GM13977 (cell line): ENCODE results near the gene RBMXL3.

Source experiments
- DNase-seq: peaks from one replicate; pipeline ENCODE4 v3.0.0; 2012; ENCODE audit warnings: low spot score
- CTCF ChIP-seq: IDR thresholded peaks from 2 replicates; pipeline ENCODE4 v1.5.1; 2012; ENCODE audit warnings: mild to moderate bottlenecking, control low read depth; ENCODE audit not compliant: insufficient read depth; ENCODE audit errors: extremely low read depth, missing control alignments
- in situ Hi-C: fragments of 300-500 bp; cut with MboI; formaldehyde crosslinking; loops from one replicate; pipeline ENCODE4 v1.12.0; 2022; ENCODE audit warnings: low sequenced_read_pairs, low pct_unique_long_range_greater_than_20kb, mixed read lengths, inconsistent platforms; ENCODE audit not compliant: unreplicated experiment

RBMXL3 gene

GRCh38 chrX:115189110-115189509 is at the start of gene RBMXL3:
Gene RBMXL3, plus strand, starts transcription at chrX:115189410. Its CDS starts 32 bp downstream, at chrX:115189442.
- no peak for TF ChIP-seq CTCF
- DNase-seq = no peak
- in situ Hi-C loops = no loop called here

- no peak for DNase-seq
- in situ Hi-C loops = no loop called here
- TF ChIP-seq CTCF = no peak
Observed at GRCh38 chrX:115142057-115142456, 47.2 kb upstream of the RBMXL3 start.

- in situ Hi-C loops = no loop called here
- DNase-seq = peak; percentile 7
- peak; percentile 34 for TF ChIP-seq CTCF
Observed at GRCh38 chrX:115147220-115147619, 42.0 kb upstream of the RBMXL3 start.

DNA sequence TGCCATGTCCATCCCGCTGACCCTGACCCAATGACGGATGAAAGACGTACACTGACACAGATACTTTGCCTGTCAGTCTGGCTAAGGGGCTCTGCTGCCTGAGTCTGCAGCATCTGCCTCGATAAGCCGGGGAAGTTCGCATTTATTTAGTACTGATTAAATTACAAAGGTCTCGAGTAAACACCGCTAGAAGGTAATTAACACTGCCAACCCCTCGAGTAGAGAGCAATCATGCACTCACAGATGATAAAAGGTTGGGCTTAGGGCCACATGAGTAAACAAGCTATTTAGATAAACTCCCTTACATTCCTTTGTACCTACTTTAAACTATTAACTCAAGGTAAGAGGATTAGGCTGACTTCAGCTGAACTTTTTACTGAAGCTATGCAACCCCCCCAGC is 16.0 kb upstream of the RBMXL3 start:
- no peak for DNase-seq
- in situ Hi-C loops = no loop called here
- no peak for TF ChIP-seq CTCF

DNA sequence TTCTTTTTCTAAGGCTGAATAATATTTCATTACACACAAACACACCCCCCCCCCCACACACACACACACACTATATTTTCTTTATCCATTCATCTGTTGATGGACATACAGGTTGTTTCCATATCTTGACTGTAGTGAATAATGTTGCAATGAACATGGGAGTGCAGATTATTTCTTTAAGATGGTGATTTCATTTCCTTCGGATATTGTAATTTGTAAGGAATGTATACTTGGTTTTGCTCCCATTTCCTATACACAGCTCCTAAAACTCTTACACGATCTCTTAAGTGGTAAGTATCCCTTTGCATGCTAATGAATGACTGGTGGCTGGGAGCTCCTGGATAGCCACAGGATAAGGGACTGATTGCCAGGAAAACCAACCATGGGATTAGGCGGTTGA is 14.7 kb upstream of the RBMXL3 start:
- in situ Hi-C loops = no loop called here
- TF ChIP-seq CTCF = no peak
- DNase-seq = no peak

DNA sequence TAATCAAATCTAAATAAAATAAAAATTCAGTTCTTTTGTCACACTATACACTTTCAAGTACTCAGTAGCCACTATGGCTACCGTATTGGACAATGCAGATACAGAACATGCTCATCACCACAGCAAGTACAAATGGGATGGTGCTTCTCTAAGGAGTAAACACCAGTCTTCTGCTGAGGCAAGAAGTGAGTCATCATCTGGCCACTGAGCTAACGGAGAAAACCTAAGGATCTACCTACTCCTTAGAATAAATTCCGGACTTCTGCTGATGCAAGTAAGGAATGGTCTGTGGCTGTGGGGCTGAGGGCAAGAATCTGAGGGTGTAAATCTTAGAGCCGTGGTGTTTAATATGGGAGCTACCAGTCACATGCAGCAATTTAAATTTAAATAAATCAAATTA is 11.3 kb upstream of the RBMXL3 start:
- in situ Hi-C loops = no loop called here
- TF ChIP-seq CTCF = no peak
- no peak for DNase-seq

DNA sequence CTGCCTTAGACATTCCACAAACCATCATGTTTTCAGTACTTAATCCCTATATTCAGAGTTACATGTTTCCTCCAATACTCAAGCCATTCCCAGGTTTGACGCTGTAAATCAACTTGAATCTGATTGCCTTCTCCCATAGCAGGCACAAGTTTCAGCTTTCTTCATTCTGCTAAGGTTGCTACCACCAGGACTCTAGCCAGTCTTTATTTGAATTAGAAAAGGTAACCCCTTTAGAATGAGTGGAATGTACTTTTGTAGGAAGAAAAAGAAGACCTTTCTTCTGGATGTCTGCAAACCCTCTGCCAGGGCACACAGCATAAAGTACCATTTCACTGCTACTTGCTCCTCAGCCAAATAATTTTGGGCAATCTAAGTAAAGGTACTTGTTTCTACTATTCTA is 10.7 kb upstream of the RBMXL3 start:
- in situ Hi-C loops = no loop called here
- TF ChIP-seq CTCF = no peak
- no peak for DNase-seq
